ENCODE data around the gene ASPSCR1. TPM values are rescaled to one million over a fixed set of nuclear protein-coding genes. Genes with fewer than 3 reads are reported as not detected.

The ASPSCR1 gene
- total RNA-seq, 1 experiment from 2014 or later: 59.2 TPM

DNA sequence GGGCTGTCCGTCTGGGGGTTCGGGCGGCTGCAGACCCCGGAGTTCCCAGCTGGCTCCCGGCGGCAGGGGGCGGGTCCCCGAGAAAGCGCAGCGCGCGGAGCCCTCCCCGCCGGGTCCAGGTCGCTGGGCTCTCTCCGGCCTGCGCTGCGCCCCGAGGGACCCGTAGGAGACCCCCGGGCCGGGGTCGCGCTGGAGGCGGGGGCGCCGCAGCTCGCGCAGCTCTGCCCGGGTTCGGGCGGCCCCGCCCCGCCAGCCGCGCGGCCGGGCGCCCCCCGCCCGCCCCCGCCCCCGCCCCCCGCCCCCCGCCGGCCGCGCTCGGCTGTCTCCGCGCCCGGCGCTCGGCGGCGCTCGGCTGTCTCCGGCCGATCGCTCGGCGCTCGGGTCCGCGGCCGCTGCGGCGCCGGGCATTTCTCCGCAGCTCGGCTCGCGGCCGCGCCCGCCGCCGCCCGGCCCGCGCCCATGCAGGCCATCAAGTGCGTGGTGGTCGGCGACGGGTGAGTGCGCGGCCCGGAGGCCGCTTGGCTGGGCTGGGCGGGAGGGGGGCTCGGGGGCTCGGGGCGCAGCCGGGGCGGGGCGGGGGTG is 54.0 kb downstream of the ASPSCR1 start, which contains the start of gene RAC3:
Gene RAC3 (plus strand): TSS at position 376 of the 582 bp plus-strand sequence. CDS start 84 bp downstream, at position 460.
- Histone ChIP-seq H3K9me3 (no peaks in the 10 kb centered on the region), H3K4me1 (peaks cover 20% of the 10 kb centered on the region), H3K4me3 (ENCODE audit: low read depth, low read length) (peak within 1 kb of the TSS; percentile 64), H3K27me3 (replicated peaks; ENCODE audit: control insufficient read depth, insufficient read depth, low read length) (no peaks in the 10 kb centered on the region), H3K36me3 (ENCODE audit: control insufficient read depth, insufficient read depth, low read length) (peaks cover 2% of the 10 kb centered on the region; the same call in 1 of the 2 replicates)
- Mint-ChIP-seq H3K4me1 (ENCODE audit: low read depth, unreplicated experiment) (peaks cover 11% of the 10 kb centered on the region), H3K4me3 (ENCODE audit: unreplicated experiment) (peak within 1 kb of the TSS; percentile 85), H3K27me3 (ENCODE audit: insufficient read depth, unreplicated experiment) (no peaks in the 10 kb centered on the region), H3K27ac (ENCODE audit: unreplicated experiment) (peak within 1 kb of the TSS; percentile 80), H3K9me3 (ENCODE audit: unreplicated experiment) (no peaks in the 10 kb centered on the region), H3K36me3 (ENCODE audit: insufficient read depth, unreplicated experiment) (peaks cover 34% of the 10 kb centered on the region)
- ChIA-PET POLR2A (interaction anchor here (0.6 to 2.2 kb wide), 5 partner anchors 9 to 198 kb away, joined by 4 to 12 read pairs (median 4); partner anchors contain the start of genes CENPX, FASN, LRRC45 and MCRIP1), CTCF (interaction anchor here (0.8 to 2.7 kb wide), 7 partner anchors 10 to 103 kb away, joined by 3 to 36 read pairs (median 7); partner anchors contain the start of genes CENPX and LRRC45)
- BruUV-seq (replicated peaks): no TSS peak
- TF ChIP-seq, protein P1, sequence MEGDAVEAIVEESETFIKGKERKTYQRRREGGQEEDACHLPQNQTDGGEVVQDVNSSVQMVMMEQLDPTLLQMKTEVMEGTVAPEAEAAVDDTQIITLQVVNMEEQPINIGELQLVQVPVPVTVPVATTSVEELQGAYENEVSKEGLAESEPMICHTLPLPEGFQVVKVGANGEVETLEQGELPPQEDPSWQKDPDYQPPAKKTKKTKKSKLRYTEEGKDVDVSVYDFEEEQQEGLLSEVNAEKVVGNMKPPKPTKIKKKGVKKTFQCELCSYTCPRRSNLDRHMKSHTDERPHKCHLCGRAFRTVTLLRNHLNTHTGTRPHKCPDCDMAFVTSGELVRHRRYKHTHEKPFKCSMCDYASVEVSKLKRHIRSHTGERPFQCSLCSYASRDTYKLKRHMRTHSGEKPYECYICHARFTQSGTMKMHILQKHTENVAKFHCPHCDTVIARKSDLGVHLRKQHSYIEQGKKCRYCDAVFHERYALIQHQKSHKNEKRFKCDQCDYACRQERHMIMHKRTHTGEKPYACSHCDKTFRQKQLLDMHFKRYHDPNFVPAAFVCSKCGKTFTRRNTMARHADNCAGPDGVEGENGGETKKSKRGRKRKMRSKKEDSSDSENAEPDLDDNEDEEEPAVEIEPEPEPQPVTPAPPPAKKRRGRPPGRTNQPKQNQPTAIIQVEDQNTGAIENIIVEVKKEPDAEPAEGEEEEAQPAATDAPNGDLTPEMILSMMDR (IDR thresholded peaks at IDR 0.05; ENCODE audit: insufficient read depth in 1 of 2, low read depth in 1 of 2, low read length in 1 of 2, severe bottlenecking in 1 of 2, unreplicated experiment in 1 of 2): no peak
- peak in 1 of 2 experiments; percentile 72 for DNase-seq
- intact Hi-C loops (cut with micrococcal nuclease; ENCODE audit: unreplicated experiment): no loop called here

DNA sequence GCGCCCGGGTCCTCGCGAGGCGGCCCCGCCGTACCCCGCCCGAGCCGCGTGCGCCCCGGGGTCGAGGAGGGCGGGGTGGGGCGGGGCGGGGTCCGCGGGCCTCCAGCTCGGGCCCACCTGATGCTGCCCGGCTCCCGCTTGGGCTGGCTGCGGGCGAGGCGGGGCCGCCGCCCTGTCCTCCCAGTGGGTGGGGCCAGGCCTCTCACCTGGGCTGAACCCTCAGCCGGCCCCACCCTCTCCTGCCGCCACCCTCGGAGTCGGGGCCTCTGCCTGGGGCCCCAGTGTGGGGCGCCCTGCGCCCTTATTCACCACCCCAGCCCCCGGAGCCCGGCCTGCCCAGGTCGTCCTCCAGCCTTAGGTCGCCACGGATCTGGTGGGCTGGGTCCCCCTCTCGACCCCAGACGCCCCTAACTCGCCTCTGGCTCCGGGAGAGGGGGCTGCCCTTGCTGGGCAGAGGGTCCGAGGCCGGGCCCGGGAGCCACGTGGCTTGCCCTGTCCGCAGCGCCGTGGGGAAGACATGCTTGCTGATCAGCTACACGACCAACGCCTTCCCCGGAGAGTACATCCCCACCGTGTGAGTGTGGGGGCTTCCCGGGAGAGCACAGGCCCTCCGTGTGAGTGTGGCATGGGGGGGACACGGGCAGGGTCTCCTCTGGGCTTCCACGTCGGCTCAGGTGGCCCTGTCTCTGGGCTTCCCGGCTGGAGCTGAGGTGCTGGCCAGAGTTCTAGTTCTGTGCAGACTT is 54.6 kb downstream of the ASPSCR1 start:
- H3K27me3 ChIP-seq (replicated peaks; ENCODE audit: control insufficient read depth, insufficient read depth, low read length): no peaks in the 10 kb centered on the region
- peak; percentile 88 to 91 for DNase-seq
- Mint-ChIP-seq H3K27me3 (ENCODE audit: insufficient read depth, unreplicated experiment) (no peaks in the 10 kb centered on the region), H3K4me3 (ENCODE audit: unreplicated experiment) (peak overlapping the region; percentile 66), H3K9me3 (ENCODE audit: unreplicated experiment) (no peaks in the 10 kb centered on the region), H3K36me3 (ENCODE audit: insufficient read depth, unreplicated experiment) (peaks cover 35% of the 10 kb centered on the region), H3K4me1 (ENCODE audit: low read depth, unreplicated experiment) (peaks cover 11% of the 10 kb centered on the region), H3K27ac (ENCODE audit: unreplicated experiment) (peak overlapping the region; percentile 69)
- BruUV-seq (replicated peaks): TSS peak; percentile 63
- intact Hi-C loops (cut with micrococcal nuclease; ENCODE audit: unreplicated experiment): loop anchor here (2.0 kb wide), 1 partner anchor 73 kb away; no protein-coding TSS in a partner anchor
- ChIA-PET CTCF (interaction anchor here (0.8 to 2.7 kb wide), 5 partner anchors 9 to 104 kb away, joined by 3 to 36 read pairs (median 6); partner anchors contain the start of genes CENPX and LRRC45), POLR2A (interaction anchor here (1.9 to 2.2 kb wide), 2 partner anchors 10 to 66 kb away, joined by 8 to 12 read pairs; partner anchors contain the start of genes CENPX, FASN and LRRC45)
- TF ChIP-seq, protein P1 (IDR thresholded peaks at IDR 0.05; ENCODE audit: insufficient read depth in 1 of 2, low read depth in 1 of 2, low read length in 1 of 2, severe bottlenecking in 1 of 2, unreplicated experiment in 1 of 2): no peak
- peak overlapping the region; percentile 64 for H3K4me3 ChIP-seq (ENCODE audit: low read depth, low read length)
- peaks cover 24% of the 10 kb centered on the region for H3K4me1 ChIP-seq
- no peaks in the 10 kb centered on the region for H3K9me3 ChIP-seq
- H3K36me3 ChIP-seq (ENCODE audit: control insufficient read depth, insufficient read depth, low read length): peaks cover 2% of the 10 kb centered on the region; the same call in 1 of the 2 replicates
